ENCODE measurements around the gene TENT5C. TPM values are rescaled to one million over a fixed set of nuclear protein-coding genes. Genes with fewer than 3 reads are reported as not detected.

Gene TENT5C
- total and polyA plus RNA-seq, 2 of the 8 experiments (the other 6 are each of a cell fraction or from before 2014, with no cell fraction given) = 0.38 to 0.99 TPM

- POLR2A ChIA-PET (ENCODE audit: partially characterized antibody) = no interaction called here
- TF ChIP-seq SRF (IDR thresholded peaks at IDR 0.05; ENCODE audit: low read depth, low read length) (no peak), YY1 (IDR thresholded peaks at IDR 0.05; ENCODE audit: low read depth, low read length) (no peak), TCF12 (IDR thresholded peaks at IDR 0.05; ENCODE audit: low read depth, low read length) (no peak), ATF3 (IDR thresholded peaks at IDR 0.05; ENCODE audit: insufficient read depth, low read depth, low read length) (no peak), CTCF (IDR thresholded peaks at IDR 0.05; ENCODE audit: control extremely low read depth in 1 of 3, insufficient read depth in 1 of 3, low read depth in 1 of 3, low read length in 3 of 3) (no peak), GABPA (IDR thresholded peaks at IDR 0.05; ENCODE audit: borderline replicate concordance, insufficient read depth, low read length) (no peak), SUZ12 (IDR thresholded peaks at IDR 0.05; ENCODE audit: low read length) (no peak), E2F6 (IDR thresholded peaks at IDR 0.05) (no peak), NANOG (IDR thresholded peaks at IDR 0.05; ENCODE audit: insufficient read depth, low read depth, low read length, poor library complexity, severe bottlenecking) (no peak), HDAC2 (IDR thresholded peaks at IDR 0.05; ENCODE audit: borderline replicate concordance in 1 of 2, low read depth in 2 of 2, low read length in 2 of 2) (no peak)
Measured at GRCh38 chr1:117584181-117584580, 21.7 kb upstream of the TENT5C start.

More at GRCh38 chr1:117584181-117584580, 21.7 kb upstream of the TENT5C start:
- H2BK15ac ChIP-seq (ENCODE audit: low read length) = no peak overlapping the region
- no peak overlapping the region for H3K4ac ChIP-seq (replicated peaks; ENCODE audit: insufficient read length, low read depth, low read length)
- no peaks in the 10 kb centered on the region; a peak in 1 of 4 replicates for H3K79me2 ChIP-seq (ENCODE audit: control insufficient read depth in 1 of 2, insufficient read depth in 2 of 2, low read length in 2 of 2)
- no peak overlapping the region for H4K5ac ChIP-seq (ENCODE audit: insufficient read length, low read depth, low read length)
- no peak overlapping the region; a peak in 1 of 7 replicates for H3K9ac ChIP-seq (replicated peaks in 1 of 4; ENCODE audit: extremely low read depth in 1 of 4, low read depth in 3 of 4, low read length in 3 of 4)
- no peaks in the 10 kb centered on the region for H4K20me1 ChIP-seq (replicated peaks in 1 of 2; ENCODE audit: control insufficient read depth in 1 of 2, insufficient read depth in 2 of 2, low read length in 2 of 2)
- DNase-seq (ENCODE audit: low read depth in 1 of 2, low spot score in 2 of 2) (no peak), FAIRE-seq (no peak)
- H2AK5ac ChIP-seq (ENCODE audit: low read depth, low read length) = no peak overlapping the region
- no peaks in the 10 kb centered on the region for H3K27me3 ChIP-seq (replicated peaks in 1 of 4; ENCODE audit: control insufficient read depth in 3 of 4, extremely low read depth in 1 of 4, insufficient read depth in 3 of 4, low read length in 3 of 4)
- H3K23ac ChIP-seq (ENCODE audit: insufficient read length) = no peak overlapping the region
- H2BK120ac ChIP-seq (replicated peaks; ENCODE audit: low read depth, low read length) = no peak overlapping the region
- H3K23me2 ChIP-seq (ENCODE audit: low read depth, low read length) = peaks cover 2% of the 10 kb centered on the region; the same call in 1 of the 2 replicates
- H3K36me3 ChIP-seq (ENCODE audit: control insufficient read depth in 2 of 4, insufficient read depth in 4 of 4, low read length in 3 of 4) = no peaks in the 10 kb centered on the region
- no peaks in the 10 kb centered on the region for H3K4me1 ChIP-seq (replicated peaks in 1 of 4; ENCODE audit: control insufficient read depth in 3 of 4, insufficient read depth in 4 of 4, low read length in 3 of 4)
- no peak overlapping the region for H3K4me3 ChIP-seq (ENCODE audit: extremely low read depth in 1 of 4, insufficient read depth in 2 of 4, low read depth in 3 of 4, low read length in 4 of 4)
- H3K14ac ChIP-seq (ENCODE audit: insufficient read length) = no peak overlapping the region
- no peak overlapping the region for H2BK5ac ChIP-seq (ENCODE audit: low read depth, low read length)
- 95% methylated on average over 6 of the region's 6 CpGs; no CpG with 5 or more reads in 1 of the 2 experiments for WGBS, 2 experiments (ENCODE audit: extremely low coverage in 1 of 2, insufficient coverage in 1 of 2, insufficient read length in 1 of 2, insufficient replicate concordance in 2 of 2, low coverage in 1 of 2, low lambda C conversion rate in 2 of 2, missing lambda C conversion rate in 1 of 2)
- no peak overlapping the region for H2BK12ac ChIP-seq (ENCODE audit: low read depth, low read length)
- no peaks in the 10 kb centered on the region for H3K9me3 ChIP-seq (ENCODE audit: insufficient read depth in 2 of 2, low read depth in 1 of 2, low read length in 1 of 2)
- H2AFZ ChIP-seq (ENCODE audit: low read length) = no peak overlapping the region
- no peaks in the 10 kb centered on the region for H3K79me1 ChIP-seq (ENCODE audit: low read depth, low read length)
- no peak overlapping the region for H3K56ac ChIP-seq (replicated peaks; ENCODE audit: insufficient read length, low read depth, low read length)
- H4K91ac ChIP-seq (replicated peaks; ENCODE audit: insufficient read length, low read length) = no peak overlapping the region
- CTCF ChIA-PET (ENCODE audit: partially characterized antibody) = interaction anchor here (0.8 kb wide), 1 partner anchor 49 kb away, joined by 3 read pairs; no protein-coding TSS in a partner anchor
- no peak overlapping the region for H3K27ac ChIP-seq (ENCODE audit: low read depth, low read length)
- H2BK20ac ChIP-seq (ENCODE audit: low read length) = no peak overlapping the region
- H3K4me2 ChIP-seq (ENCODE audit: insufficient read depth in 1 of 2, low read depth in 2 of 2, low read length in 2 of 2) = no peak overlapping the region
- H3K18ac ChIP-seq (ENCODE audit: extremely low read depth, low read length) = no peak overlapping the region
- no peak overlapping the region for H4K8ac ChIP-seq (ENCODE audit: extremely low read depth, insufficient read depth, low read length)
